Neural crest cell (in vitro differentiated cells): Measurements from ENCODE around the gene TOR2A. TPM values are rescaled to one million over a fixed set of nuclear protein-coding genes. Genes with fewer than 3 reads are reported as not detected.
A peak's percentile ranks its signal among the peaks of the same experiment; 100 is the strongest.

Experiments used
- DNase-seq: peaks from one replicate; pipeline ENCODE4 v3.0.0; 2021; ENCODE audit warnings: low read depth, mixed read lengths, low spot score
- H3K27ac Mint-ChIP-seq: one replicate; pipeline ENCODE4 v1.8.0; 2021; ENCODE audit warnings: mild to moderate bottlenecking, mixed read lengths; ENCODE audit not compliant: unreplicated experiment
- H3K27me3 Mint-ChIP-seq: 2 replicates; pipeline ENCODE4 v1.8.0; 2021; ENCODE audit warnings: low read depth, mild to moderate bottlenecking, mixed read lengths
- H3K36me3 Mint-ChIP-seq: 2 replicates; pipeline ENCODE4 v1.8.0; 2021; ENCODE audit warnings: low read depth, mild to moderate bottlenecking, mixed read lengths
- H3K4me1 Mint-ChIP-seq: 2 replicates; pipeline ENCODE4 v1.8.0; 2021; ENCODE audit warnings: mixed read lengths
- H3K4me3 Mint-ChIP-seq: one replicate; pipeline ENCODE4 v1.8.0; 2021; ENCODE audit warnings: mild to moderate bottlenecking, mixed read lengths
- H3K9me3 Mint-ChIP-seq: 2 replicates; pipeline ENCODE4 v1.8.0; 2021; ENCODE audit warnings: mixed read lengths
- total RNA-seq: library from RNA; stranded (reverse); gene quantifications from 2 replicates; pipeline ENCODE4 v1.2.1, GENCODE V29; 2021
- TF ChIP-seq, protein P1 (sequence below): fragments of 200-600 bp; sonication (generic); conservative IDR thresholded peaks from 2 replicates; pipeline ENCODE4 v1.5.0; 2021; ENCODE audit warnings: antibody characterized with exemption, mild to moderate bottlenecking

Gene TOR2A
- total RNA-seq, 1 donor from 2014 or later = 27.4 TPM

DNA sequence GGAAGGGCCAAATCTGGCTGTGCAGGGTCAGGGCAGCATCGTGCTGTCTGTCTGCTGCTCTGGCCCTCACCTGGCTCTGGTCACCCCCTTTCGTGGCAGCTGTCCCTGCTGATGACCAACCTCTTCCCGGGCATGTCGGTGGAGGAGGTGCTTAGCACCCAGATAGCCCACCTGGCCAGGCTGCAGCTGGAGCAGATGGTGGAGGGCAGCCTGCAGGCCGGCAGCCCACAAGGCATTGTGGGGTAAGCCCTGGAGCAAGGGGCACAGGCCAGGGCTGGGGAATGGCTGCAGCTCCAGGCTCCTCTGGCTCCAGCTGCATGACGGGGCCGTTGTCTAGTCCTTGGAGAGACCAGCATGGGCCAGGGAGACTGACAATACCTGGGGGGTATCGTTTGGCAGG is 8.2 kb downstream of the TOR2A start:
- Mint-ChIP-seq H3K9me3 (no peaks in the 10 kb centered on the region), H3K27me3 (no peaks in the 10 kb centered on the region), H3K36me3 (no peaks in the 10 kb centered on the region), H3K4me1 (no peaks in the 10 kb centered on the region), H3K27ac (no peak overlapping the region), H3K4me3 (no peak overlapping the region)
- no peak for DNase-seq
- TF ChIP-seq, protein P1, sequence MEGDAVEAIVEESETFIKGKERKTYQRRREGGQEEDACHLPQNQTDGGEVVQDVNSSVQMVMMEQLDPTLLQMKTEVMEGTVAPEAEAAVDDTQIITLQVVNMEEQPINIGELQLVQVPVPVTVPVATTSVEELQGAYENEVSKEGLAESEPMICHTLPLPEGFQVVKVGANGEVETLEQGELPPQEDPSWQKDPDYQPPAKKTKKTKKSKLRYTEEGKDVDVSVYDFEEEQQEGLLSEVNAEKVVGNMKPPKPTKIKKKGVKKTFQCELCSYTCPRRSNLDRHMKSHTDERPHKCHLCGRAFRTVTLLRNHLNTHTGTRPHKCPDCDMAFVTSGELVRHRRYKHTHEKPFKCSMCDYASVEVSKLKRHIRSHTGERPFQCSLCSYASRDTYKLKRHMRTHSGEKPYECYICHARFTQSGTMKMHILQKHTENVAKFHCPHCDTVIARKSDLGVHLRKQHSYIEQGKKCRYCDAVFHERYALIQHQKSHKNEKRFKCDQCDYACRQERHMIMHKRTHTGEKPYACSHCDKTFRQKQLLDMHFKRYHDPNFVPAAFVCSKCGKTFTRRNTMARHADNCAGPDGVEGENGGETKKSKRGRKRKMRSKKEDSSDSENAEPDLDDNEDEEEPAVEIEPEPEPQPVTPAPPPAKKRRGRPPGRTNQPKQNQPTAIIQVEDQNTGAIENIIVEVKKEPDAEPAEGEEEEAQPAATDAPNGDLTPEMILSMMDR = no peak

DNA sequence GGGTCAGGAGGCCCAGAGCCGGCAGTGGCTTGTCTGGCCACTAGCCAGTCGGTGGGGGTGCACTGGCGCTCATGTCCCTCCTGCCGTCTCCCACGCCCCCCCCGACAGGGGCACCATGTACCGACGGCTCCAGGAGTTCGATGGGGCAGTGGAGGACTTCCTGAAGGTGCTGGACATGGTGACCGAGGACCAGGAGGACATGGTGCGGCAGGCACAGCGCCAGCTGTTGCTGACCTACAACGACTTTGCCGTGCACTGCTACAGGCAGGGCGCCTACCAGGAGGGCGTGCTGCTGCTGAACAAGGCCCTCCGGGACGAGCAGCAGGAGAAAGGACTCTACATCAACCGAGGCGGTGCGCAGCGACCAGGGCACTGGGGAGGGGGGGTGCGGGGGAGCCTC is 11.1 kb downstream of the TOR2A start:
- H3K4me3 Mint-ChIP-seq = no peak overlapping the region
- TF ChIP-seq, protein P1 = no peak
- peak overlapping the region; percentile 19 for H3K27ac Mint-ChIP-seq
- peaks cover 8% of the 10 kb centered on the region for H3K4me1 Mint-ChIP-seq
- no peaks in the 10 kb centered on the region for H3K27me3 Mint-ChIP-seq
- no peaks in the 10 kb centered on the region for H3K9me3 Mint-ChIP-seq
- no peak for DNase-seq
- no peaks in the 10 kb centered on the region for H3K36me3 Mint-ChIP-seq

DNA sequence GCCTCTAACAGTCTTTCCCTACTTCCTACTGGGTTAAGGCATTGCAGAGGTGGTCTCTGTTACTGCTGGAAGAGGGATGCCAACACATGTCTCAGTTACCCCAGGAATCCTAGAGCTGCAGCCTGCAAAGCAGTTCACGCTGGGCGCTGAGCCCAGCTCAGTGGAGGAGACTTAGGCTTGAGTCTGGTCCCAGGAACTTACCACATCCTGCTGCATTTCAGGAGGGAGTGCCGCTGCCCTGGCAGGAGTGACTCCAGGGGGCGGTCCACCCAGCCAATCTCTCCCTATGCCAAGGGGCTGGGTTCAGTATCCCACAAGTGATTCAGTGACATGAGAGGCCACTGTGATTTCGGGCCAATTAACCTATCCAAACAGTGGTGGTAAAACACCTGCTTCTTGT is 11.7 kb downstream of the TOR2A start:
- TF ChIP-seq, protein P1 = no peak
- DNase-seq = no peak
- Mint-ChIP-seq H3K27ac (no peak overlapping the region), H3K4me1 (peaks cover 8% of the 10 kb centered on the region), H3K27me3 (no peaks in the 10 kb centered on the region), H3K36me3 (no peaks in the 10 kb centered on the region), H3K4me3 (no peak overlapping the region), H3K9me3 (no peaks in the 10 kb centered on the region)

DNA sequence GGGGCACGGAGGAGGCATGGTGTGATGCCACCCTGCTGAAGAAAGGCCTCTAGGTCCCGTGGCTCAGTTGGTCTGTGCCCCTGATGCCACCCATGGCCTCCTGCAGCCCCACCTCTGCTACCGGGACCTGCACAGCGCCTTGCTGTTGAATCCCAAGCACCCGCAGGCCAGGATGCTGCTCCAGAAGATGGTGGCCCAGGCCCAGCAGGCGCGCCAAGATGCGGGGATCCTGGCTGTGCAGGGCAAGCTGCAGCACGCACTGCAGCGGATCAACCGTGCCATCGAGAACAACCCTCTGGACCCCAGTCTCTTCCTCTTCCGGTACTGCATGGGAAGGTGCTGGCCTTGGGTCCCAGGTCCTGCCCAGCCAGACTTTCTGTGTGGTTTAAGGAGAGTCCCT is 12.1 kb downstream of the TOR2A start:
- H3K27me3 Mint-ChIP-seq = no peaks in the 10 kb centered on the region
- H3K27ac Mint-ChIP-seq = no peak overlapping the region
- peaks cover 8% of the 10 kb centered on the region for H3K4me1 Mint-ChIP-seq
- TF ChIP-seq, protein P1 = no peak
- H3K36me3 Mint-ChIP-seq = no peaks in the 10 kb centered on the region
- H3K4me3 Mint-ChIP-seq = no peak overlapping the region
- DNase-seq = no peak
- H3K9me3 Mint-ChIP-seq = no peaks in the 10 kb centered on the region

DNA sequence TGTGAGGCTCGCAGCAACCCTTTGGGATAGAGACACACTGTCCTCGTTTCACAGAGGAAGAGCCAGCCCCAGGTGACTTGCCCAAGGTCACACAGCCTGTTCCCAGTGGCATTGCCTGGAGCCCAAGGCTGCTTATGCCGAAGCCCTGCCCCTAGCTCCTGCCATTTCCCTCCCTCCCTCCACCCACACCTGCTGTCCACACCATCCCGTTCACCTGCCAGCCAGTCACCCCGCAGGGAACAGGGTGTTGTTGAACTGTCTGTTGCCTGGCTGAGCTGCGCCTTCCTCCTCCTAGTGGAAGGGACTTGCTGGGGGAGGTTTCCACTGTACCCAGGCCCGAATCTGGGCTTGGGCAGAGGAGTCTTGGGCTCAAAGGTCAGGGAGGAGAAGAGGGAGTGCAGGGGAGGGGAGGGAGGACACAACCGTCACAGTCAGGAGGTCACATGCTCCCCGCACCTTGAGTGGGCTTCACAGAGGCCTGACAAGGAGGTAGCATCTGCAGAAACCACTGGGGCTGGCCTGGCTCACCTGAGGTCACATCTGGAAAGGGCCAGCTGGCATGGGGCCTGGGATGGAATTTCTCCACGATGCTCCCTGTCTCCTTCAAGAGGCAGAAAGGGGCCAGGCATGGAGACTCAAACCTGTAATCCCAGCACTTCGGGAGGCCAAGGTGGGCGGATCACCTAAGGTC is 12.9 kb downstream of the TOR2A start:
- Mint-ChIP-seq H3K4me3 (no peak overlapping the region), H3K27me3 (no peaks in the 10 kb centered on the region), H3K9me3 (no peaks in the 10 kb centered on the region), H3K27ac (no peak overlapping the region), H3K4me1 (peaks cover 8% of the 10 kb centered on the region), H3K36me3 (no peaks in the 10 kb centered on the region)
- TF ChIP-seq, protein P1 = no peak
- no peak for DNase-seq
